ENCODE data around the gene BTBD9.
"Not testable (repeated sequence)": the region's sequence is repeated elsewhere in the genome, so short reads cannot be mapped to it uniquely, and the experiment has no call there.

BTBD9 gene

GRCh38 chr6:38429546-38429945 is 210.2 kb downstream of the BTBD9 start:
- no peak for DNase-seq (ENCODE audit: low spot score)

GRCh38 chr6:38427492-38428210 is 212.1 kb downstream of the BTBD9 start:
- DNase-seq (ENCODE audit: low spot score), result no peak

GRCh38 chr6:38425788-38426488 is 213.8 kb downstream of the BTBD9 start:
- not testable (repeated sequence) for DNase-seq (ENCODE audit: low spot score)

GRCh38 chr6:38423746-38424145 is 216.0 kb downstream of the BTBD9 start:
- DNase-seq (ENCODE audit: low spot score), result no peak

- no peak for DNase-seq (ENCODE audit: low spot score)
Observed at GRCh38 chr6:38420207-38420606, 219.5 kb downstream of the BTBD9 start.

- no peak for DNase-seq (ENCODE audit: low spot score)
Observed at GRCh38 chr6:38417521-38417920, 222.2 kb downstream of the BTBD9 start.

GRCh38 chr6:38415231-38416005 is 224.3 kb downstream of the BTBD9 start:
- no peak for DNase-seq (ENCODE audit: low spot score)

GRCh38 chr6:38413102-38413800 is 226.5 kb downstream of the BTBD9 start:
- DNase-seq (ENCODE audit: low spot score), result no peak

GRCh38 chr6:38407192-38407591 is 232.5 kb downstream of the BTBD9 start:
- DNase-seq (ENCODE audit: low spot score), result no peak

- no peak for DNase-seq (ENCODE audit: low spot score)
Observed at GRCh38 chr6:38406096-38406495, 233.6 kb downstream of the BTBD9 start.

GRCh38 chr6:38404900-38405556 is 234.7 kb downstream of the BTBD9 start:
- DNase-seq (ENCODE audit: low spot score), result no peak

GRCh38 chr6:38404355-38404754 is 235.4 kb downstream of the BTBD9 start:
- DNase-seq (ENCODE audit: low spot score), result peak; percentile 8

GRCh38 chr6:38403548-38403947 is 236.2 kb downstream of the BTBD9 start:
- no peak for DNase-seq (ENCODE audit: low spot score)

GRCh38 chr6:38400764-38401163 is 239.0 kb downstream of the BTBD9 start:
- DNase-seq (ENCODE audit: low spot score), result no peak

- DNase-seq (ENCODE audit: low spot score), result no peak
Observed at GRCh38 chr6:38400101-38400500, 239.6 kb downstream of the BTBD9 start.

GRCh38 chr6:38396209-38396608 is 243.5 kb downstream of the BTBD9 start:
- DNase-seq (ENCODE audit: low spot score), result no peak

GRCh38 chr6:38393986-38394385 is 245.7 kb downstream of the BTBD9 start:
- no peak for DNase-seq (ENCODE audit: low spot score)

GRCh38 chr6:38391626-38392579 is 247.8 kb downstream of the BTBD9 start:
- no peak for DNase-seq (ENCODE audit: low spot score)

- DNase-seq (ENCODE audit: low spot score), result no peak
Observed at GRCh38 chr6:38391206-38391605, 248.5 kb downstream of the BTBD9 start.

- DNase-seq (ENCODE audit: low spot score), result no peak
Observed at GRCh38 chr6:38389875-38390274, 249.9 kb downstream of the BTBD9 start.

GRCh38 chr6:38387971-38388370 is 251.8 kb downstream of the BTBD9 start:
- no peak for DNase-seq (ENCODE audit: low spot score)

Data from SW480 (cell line).